HEK293 (cell line): ENCODE results near the gene PRRG4.

Experiments
- HOXA7 ChIP-seq: sonication (generic); formaldehyde crosslinking; IDR thresholded peaks from 2 replicates; pipeline ENCODE4 v1.8.1; 2022; ENCODE audit warnings: missing genetic modification reagents, borderline replicate concordance
- PBX3 ChIP-seq: sonication (generic); formaldehyde crosslinking; IDR thresholded peaks from 2 replicates; pipeline ENCODE4 v1.8.1; 2022; ENCODE audit warnings: mild to moderate bottlenecking, moderate library complexity, missing genetic modification reagents
- ZNF133 ChIP-seq: fragments of 450-650 bp; formaldehyde crosslinking; IDR thresholded peaks from 2 replicates; pipeline ENCODE4 v1.5.1; 2016; ENCODE audit warnings: missing biosample characterization, missing genetic modification characterization

- TF ChIP-seq PBX3 (no peak), ZNF133 (tag by site-specific recombination) (no peak), HOXA7 (CRISPR knock-in tag) (no peak)
Measured at GRCh38 chr11:32838505-32839274, 9.0 kb downstream of the PRRG4 start.
